Measurements from ENCODE around the gene VPS4B. TPM values are rescaled to one million over a fixed set of nuclear protein-coding genes. Genes with fewer than 3 reads are reported as not detected.

The VPS4B gene
- total and polyA plus RNA-seq, 9 donors = 18.6 to 43.4 (median 34.7) TPM

- TF ChIP-seq, protein P1, sequence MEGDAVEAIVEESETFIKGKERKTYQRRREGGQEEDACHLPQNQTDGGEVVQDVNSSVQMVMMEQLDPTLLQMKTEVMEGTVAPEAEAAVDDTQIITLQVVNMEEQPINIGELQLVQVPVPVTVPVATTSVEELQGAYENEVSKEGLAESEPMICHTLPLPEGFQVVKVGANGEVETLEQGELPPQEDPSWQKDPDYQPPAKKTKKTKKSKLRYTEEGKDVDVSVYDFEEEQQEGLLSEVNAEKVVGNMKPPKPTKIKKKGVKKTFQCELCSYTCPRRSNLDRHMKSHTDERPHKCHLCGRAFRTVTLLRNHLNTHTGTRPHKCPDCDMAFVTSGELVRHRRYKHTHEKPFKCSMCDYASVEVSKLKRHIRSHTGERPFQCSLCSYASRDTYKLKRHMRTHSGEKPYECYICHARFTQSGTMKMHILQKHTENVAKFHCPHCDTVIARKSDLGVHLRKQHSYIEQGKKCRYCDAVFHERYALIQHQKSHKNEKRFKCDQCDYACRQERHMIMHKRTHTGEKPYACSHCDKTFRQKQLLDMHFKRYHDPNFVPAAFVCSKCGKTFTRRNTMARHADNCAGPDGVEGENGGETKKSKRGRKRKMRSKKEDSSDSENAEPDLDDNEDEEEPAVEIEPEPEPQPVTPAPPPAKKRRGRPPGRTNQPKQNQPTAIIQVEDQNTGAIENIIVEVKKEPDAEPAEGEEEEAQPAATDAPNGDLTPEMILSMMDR (IDR thresholded peaks at IDR 0.05) = no peak
- TF ChIP-seq POLR2A (IDR thresholded peaks at IDR 0.05) = no peak
- Histone ChIP-seq H3K4me3 (no peak overlapping the region), H3K4me1 (ENCODE audit: insufficient read depth) (peaks cover 14% of the 10 kb centered on the region), H3K27ac (peak overlapping the region in 1 of 2 donors; percentile 78), H3K27me3 (no peaks in the 10 kb centered on the region), H3K9me3 (no peaks in the 10 kb centered on the region), H3K36me3 (no peaks in the 10 kb centered on the region)
- peak in 4 of 5 donors; percentile 27 to 47 (median 43) for DNase-seq
- intact Hi-C loops (cut with DNase I) = no loop called here
- WGBS, 3 donors = 23 to 29% (median 26%) methylated on average over 9 of the region's 9 CpGs
Measured at GRCh38 chr18:63451799-63452660, 29.8 kb upstream of the VPS4B start.

DNA sequence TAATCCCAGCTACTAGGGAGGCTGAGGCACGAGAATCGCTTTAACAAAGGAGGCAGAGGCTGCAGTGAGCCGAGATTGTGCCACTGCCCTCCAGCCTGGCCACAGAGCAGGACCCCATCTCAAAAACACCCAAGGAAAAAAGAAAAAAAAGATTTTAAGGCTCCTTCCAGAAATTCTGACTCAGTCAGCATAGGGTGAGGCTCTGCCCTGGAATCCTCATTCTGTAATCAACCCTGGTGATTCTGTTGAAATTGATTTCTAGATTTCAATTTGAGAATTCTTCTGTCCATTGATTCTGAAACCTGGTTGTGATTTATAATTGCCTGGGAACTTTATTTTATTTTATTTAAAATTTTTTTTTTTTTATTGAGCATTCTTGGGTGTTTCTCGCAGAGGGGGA lies 27.1 kb upstream of the VPS4B start:
- Histone ChIP-seq H3K4me1 (ENCODE audit: insufficient read depth) (peaks cover 14% of the 10 kb centered on the region), H3K9me3 (no peaks in the 10 kb centered on the region), H3K36me3 (no peaks in the 10 kb centered on the region), H3K4me3 (no peak overlapping the region), H3K27me3 (no peaks in the 10 kb centered on the region), H3K27ac (no peak overlapping the region)
- no peak for TF ChIP-seq POLR2A (IDR thresholded peaks at IDR 0.05)
- TF ChIP-seq EP300 (IDR thresholded peaks at IDR 0.05) = no peak
- TF ChIP-seq, protein P1 (IDR thresholded peaks at IDR 0.05) = no peak
- no peak for DNase-seq
- intact Hi-C loops (cut with DNase I) = loop anchor here in 1 of 4 donors (10.0 kb wide), 1 partner anchor 435 kb away; no protein-coding TSS in a partner anchor
- 83 to 89% (median 85%) methylated on average over 4 of the region's 4 CpGs for WGBS, 3 donors

- no peak for TF ChIP-seq EP300 (IDR thresholded peaks at IDR 0.05)
- TF ChIP-seq, protein P1 (IDR thresholded peaks at IDR 0.05) = no peak
- TF ChIP-seq POLR2A (IDR thresholded peaks at IDR 0.05) = no peak
- 90 to 95% (median 90%) methylated on average over 5 of the region's 5 CpGs for WGBS, 3 donors
- intact Hi-C loops (cut with DNase I) = loop anchor here in 1 of 4 donors (10.0 kb wide), 1 partner anchor 432 kb away; no protein-coding TSS in a partner anchor
Measured at GRCh38 chr18:63447066-63447465, 24.8 kb upstream of the VPS4B start.

DNA sequence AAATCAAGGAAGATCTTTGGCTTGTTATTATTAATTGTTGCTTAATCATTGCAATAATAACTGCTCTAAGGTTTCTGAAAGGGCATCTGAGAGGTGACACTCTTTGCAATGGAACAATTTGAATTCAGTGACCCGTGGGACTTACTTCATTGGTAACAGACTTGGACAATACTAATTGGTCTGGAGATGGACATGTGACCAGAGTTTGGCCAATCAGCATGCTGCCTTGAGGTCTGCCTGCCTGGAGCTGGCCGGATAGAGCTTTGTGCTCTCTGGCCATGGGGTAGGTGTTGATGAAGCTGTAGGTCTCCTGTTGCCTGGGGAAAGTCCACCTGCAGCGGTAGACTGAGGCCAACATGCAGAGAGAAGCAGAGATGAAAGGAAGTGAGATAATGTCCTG lies 24.0 kb upstream of the VPS4B start:
- H3K9me3 ChIP-seq = no peaks in the 10 kb centered on the region
- no peak overlapping the region for H3K27ac ChIP-seq
- TF ChIP-seq POLR2A (IDR thresholded peaks at IDR 0.05) = no peak
- no peak for TF ChIP-seq EP300 (IDR thresholded peaks at IDR 0.05)
- TF ChIP-seq, protein P1 (IDR thresholded peaks at IDR 0.05) = no peak
- no peak overlapping the region for H3K4me3 ChIP-seq
- intact Hi-C loops (cut with DNase I) = loop anchor here in 1 of 4 donors (10.0 kb wide), 1 partner anchor 431 kb away; no protein-coding TSS in a partner anchor
- no peak for DNase-seq
- H3K36me3 ChIP-seq = no peaks in the 10 kb centered on the region
- peaks cover 1% of the 10 kb centered on the region for H3K4me1 ChIP-seq (ENCODE audit: insufficient read depth)
- WGBS, 3 donors = 87 to 92% (median 91%) methylated on average over 3 of the region's 3 CpGs
- no peaks in the 10 kb centered on the region for H3K27me3 ChIP-seq

More at GRCh38 chr18:63447066-63447465, 24.8 kb upstream of the VPS4B start:
- peaks cover 7% of the 10 kb centered on the region for H3K4me1 ChIP-seq (ENCODE audit: insufficient read depth)
- H3K27me3 ChIP-seq = no peaks in the 10 kb centered on the region
- no peaks in the 10 kb centered on the region for H3K9me3 ChIP-seq
- H3K36me3 ChIP-seq = no peaks in the 10 kb centered on the region
- no peak overlapping the region for H3K4me3 ChIP-seq
- no peak for DNase-seq
- no peak overlapping the region for H3K27ac ChIP-seq

Measured in ovary (tissue), 9 donors.